Thyroid gland (tissue), 4 donors: ENCODE data around the gene PSME1.

Experiments
- POLR2A ChIP-seq, 2 donors: fragments of 450-650 bp; IDR thresholded peaks; one replicate each; pipeline ENCODE4 v1.6.1; 2017; ENCODE audit warnings: antibody characterized with exemption in 2 of 2, mild to moderate bottlenecking in 2 of 2, moderate library complexity in 1 of 2
- TF ChIP-seq, protein P1 (sequence below), 6 experiments: fragments of 200-600 bp in 3 of 6; fragments of 450-650 bp in 3 of 6; sonication (generic) in 3 of 6; IDR thresholded peaks; one replicate each; pipeline ENCODE4 v1.5.1; 2016 to 2019; ENCODE audit warnings: antibody characterized with exemption in 6 of 6, mild to moderate bottlenecking in 2 of 6, inconsistent platforms in 1 of 6, moderate library complexity in 1 of 6

DNA sequence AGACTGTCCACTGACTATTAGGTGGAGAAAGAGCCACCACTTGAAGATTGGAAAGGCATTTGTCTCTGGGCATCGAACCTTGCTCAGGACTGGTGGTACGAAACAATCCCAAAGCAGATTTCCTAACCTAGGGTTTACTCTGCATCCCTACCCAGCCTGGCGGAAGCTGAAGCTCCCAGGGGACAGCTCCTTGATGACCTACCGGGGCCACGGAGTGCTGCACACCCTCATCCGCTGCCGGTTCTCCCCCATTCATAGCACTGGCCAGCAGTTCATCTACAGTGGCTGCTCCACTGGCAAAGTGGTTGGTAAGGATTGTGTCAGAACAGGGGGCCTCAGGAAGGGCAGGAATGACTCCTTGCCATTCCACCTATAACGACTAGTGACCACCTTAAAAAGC, 14.8 kb upstream of the PSME1 start:
- TF ChIP-seq POLR2A (IDR thresholded peaks at IDR 0.05), result no peak
- TF ChIP-seq, protein P1, sequence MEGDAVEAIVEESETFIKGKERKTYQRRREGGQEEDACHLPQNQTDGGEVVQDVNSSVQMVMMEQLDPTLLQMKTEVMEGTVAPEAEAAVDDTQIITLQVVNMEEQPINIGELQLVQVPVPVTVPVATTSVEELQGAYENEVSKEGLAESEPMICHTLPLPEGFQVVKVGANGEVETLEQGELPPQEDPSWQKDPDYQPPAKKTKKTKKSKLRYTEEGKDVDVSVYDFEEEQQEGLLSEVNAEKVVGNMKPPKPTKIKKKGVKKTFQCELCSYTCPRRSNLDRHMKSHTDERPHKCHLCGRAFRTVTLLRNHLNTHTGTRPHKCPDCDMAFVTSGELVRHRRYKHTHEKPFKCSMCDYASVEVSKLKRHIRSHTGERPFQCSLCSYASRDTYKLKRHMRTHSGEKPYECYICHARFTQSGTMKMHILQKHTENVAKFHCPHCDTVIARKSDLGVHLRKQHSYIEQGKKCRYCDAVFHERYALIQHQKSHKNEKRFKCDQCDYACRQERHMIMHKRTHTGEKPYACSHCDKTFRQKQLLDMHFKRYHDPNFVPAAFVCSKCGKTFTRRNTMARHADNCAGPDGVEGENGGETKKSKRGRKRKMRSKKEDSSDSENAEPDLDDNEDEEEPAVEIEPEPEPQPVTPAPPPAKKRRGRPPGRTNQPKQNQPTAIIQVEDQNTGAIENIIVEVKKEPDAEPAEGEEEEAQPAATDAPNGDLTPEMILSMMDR (IDR thresholded peaks at IDR 0.05), result no peak
